HG02571 (cell line): ENCODE measurements around the gene MCEMP1.

ENCODE experiments used
- ATAC-seq: cut with Tn5 transposase; IDR thresholded peaks from one replicate; pipeline ENCODE4 v1.9.1; 2021; ENCODE audit warnings: mild to moderate bottlenecking, moderate library complexity; ENCODE audit not compliant: unreplicated experiment

Gene MCEMP1

GRCh38 chr19:7692417-7693088, 15.7 kb downstream of the MCEMP1 start:
- no peak for ATAC-seq

GRCh38 chr19:7694499-7694898, 17.6 kb downstream of the MCEMP1 start:
- ATAC-seq: no peak

- ATAC-seq: no peak
These were observed 20.9 kb downstream of the MCEMP1 start for GRCh38 chr19:7697721-7698287.

GRCh38 chr19:7698583-7698982, 21.7 kb downstream of the MCEMP1 start:
- no peak for ATAC-seq

GRCh38 chr19:7699003-7699402, 22.1 kb downstream of the MCEMP1 start:
- no peak for ATAC-seq

- no peak for ATAC-seq
These were observed 22.8 kb downstream of the MCEMP1 start for GRCh38 chr19:7699417-7700401.

- no peak for ATAC-seq
These were observed 24.3 kb downstream of the MCEMP1 start for GRCh38 chr19:7701049-7701653.

GRCh38 chr19:7701654-7702457, 25.0 kb downstream of the MCEMP1 start, which contains the start of gene FCER2:
Gene FCER2 (minus strand): TSS chr19:7702131. CDS start chr19:7699760, 2,371 bp downstream.
- no peak for ATAC-seq

- ATAC-seq: no peak
These were observed 26.4 kb downstream of the MCEMP1 start for GRCh38 chr19:7703332-7703731.

GRCh38 chr19:7704280-7705060, 27.6 kb downstream of the MCEMP1 start:
- no peak for ATAC-seq

- no peak for ATAC-seq
These were observed 28.7 kb downstream of the MCEMP1 start for GRCh38 chr19:7705387-7706187.

- no peak for ATAC-seq
These were observed 29.5 kb downstream of the MCEMP1 start for GRCh38 chr19:7706188-7706954.

- no peak for ATAC-seq
These were observed 30.1 kb downstream of the MCEMP1 start for GRCh38 chr19:7706955-7707456.

- no peak for ATAC-seq
These were observed 33.1 kb downstream of the MCEMP1 start for GRCh38 chr19:7709932-7710460.

- ATAC-seq: no peak
These were observed 33.7 kb downstream of the MCEMP1 start for GRCh38 chr19:7710616-7711015.

- no peak for ATAC-seq
These were observed 38.8 kb downstream of the MCEMP1 start for GRCh38 chr19:7715671-7716070.

- no peak for ATAC-seq
These were observed 39.9 kb downstream of the MCEMP1 start for GRCh38 chr19:7716762-7717161.

GRCh38 chr19:7718668-7719067, 41.8 kb downstream of the MCEMP1 start:
- no peak for ATAC-seq
